Fibroblast of the aortic adventitia (primary cell): Measurements from ENCODE around the gene GLIPR1. TPM values are rescaled to one million over a fixed set of nuclear protein-coding genes. Genes with fewer than 3 reads are reported as not detected.
A peak's percentile ranks its signal among the peaks of the same experiment; 100 is the strongest.

Experiments used
- DNase-seq: peaks from one replicate; pipeline ENCODE4 v3.0.0-alpha.2; 2010; ENCODE audit warnings: low read depth
- H3K4me3 ChIP-seq: 2 replicates; pipeline ENCODE4 v1.5.1; 2011; ENCODE audit warnings: low read depth, mild to moderate bottlenecking, control low read depth, low read length, moderate library complexity
- total RNA-seq: library from RNA; depleted of rRNA; stranded (reverse); fragments of >200 nt; gene quantifications from 2 replicates; pipeline ENCODE4 v1.2.3, GENCODE V29; 2012; ENCODE audit warnings: low replicate concordance
- TF ChIP-seq, protein P1 (sequence below): IDR thresholded peaks from 2 replicates; pipeline ENCODE4 v1.5.1; 2011; ENCODE audit warnings: mild to moderate bottlenecking, low read length, control low read depth, inconsistent platforms; ENCODE audit not compliant: insufficient read depth

Gene GLIPR1
- total RNA-seq, 1 donor = 167 TPM

DNA sequence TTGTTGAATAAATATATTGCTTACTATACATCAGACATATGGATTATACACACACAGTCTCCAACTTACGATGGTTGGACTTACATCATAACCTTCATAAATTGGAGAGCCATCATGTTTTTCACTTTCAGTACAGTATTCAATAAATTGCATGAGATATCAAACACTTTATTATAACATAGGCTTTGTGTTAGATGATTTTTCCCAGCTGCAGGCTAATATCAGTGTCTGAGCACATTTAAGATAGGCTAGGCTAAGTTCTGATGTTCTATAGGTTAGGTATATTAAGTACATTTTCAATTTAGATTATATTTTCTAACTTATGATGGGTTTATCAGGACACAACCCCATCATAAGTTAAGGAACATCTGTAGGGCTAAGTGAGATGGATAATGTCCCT is 48.8 kb downstream of the GLIPR1 start:
- TF ChIP-seq, protein P1, sequence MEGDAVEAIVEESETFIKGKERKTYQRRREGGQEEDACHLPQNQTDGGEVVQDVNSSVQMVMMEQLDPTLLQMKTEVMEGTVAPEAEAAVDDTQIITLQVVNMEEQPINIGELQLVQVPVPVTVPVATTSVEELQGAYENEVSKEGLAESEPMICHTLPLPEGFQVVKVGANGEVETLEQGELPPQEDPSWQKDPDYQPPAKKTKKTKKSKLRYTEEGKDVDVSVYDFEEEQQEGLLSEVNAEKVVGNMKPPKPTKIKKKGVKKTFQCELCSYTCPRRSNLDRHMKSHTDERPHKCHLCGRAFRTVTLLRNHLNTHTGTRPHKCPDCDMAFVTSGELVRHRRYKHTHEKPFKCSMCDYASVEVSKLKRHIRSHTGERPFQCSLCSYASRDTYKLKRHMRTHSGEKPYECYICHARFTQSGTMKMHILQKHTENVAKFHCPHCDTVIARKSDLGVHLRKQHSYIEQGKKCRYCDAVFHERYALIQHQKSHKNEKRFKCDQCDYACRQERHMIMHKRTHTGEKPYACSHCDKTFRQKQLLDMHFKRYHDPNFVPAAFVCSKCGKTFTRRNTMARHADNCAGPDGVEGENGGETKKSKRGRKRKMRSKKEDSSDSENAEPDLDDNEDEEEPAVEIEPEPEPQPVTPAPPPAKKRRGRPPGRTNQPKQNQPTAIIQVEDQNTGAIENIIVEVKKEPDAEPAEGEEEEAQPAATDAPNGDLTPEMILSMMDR = no peak
- H3K4me3 ChIP-seq = no peak overlapping the region
- no peak for DNase-seq

DNA sequence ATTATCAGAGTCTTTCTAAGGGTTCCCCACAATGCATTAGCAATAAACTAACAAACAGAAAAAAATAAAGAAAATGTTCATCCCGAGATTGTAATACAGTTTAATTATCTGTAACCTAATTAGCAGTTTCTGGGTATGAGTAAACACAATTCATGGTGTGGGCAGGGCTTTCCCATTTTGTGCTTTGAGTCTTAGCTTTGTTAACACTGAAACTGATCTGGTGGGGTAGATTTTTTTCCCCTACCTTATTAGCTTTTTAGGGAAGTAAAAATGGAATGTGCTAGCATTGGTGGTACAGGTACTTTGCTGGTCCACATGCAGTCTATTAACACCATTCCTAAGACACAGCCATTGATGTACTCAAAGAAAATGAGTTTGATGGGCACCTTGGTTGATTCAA is 49.3 kb downstream of the GLIPR1 start:
- TF ChIP-seq, protein P1 = no peak
- H3K4me3 ChIP-seq = no peak overlapping the region
- no peak for DNase-seq

DNA sequence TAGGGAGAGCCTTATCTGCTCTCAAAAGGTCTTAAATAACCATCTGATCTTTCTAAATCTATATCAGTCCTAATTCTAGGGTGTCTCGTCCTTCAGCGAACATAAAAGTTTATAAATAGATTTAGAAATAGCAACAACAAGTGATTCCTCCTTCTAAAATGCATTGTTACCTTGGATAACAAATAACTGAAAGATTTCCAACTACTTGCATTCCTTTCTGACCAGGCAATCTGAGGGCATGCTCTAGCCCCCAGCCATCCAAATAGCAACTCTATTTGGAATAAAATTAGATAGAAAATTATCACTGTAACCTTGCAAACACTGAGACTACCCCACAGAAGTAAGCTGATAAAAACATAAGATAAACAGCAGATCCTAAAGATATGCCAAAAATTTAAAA is 52.7 kb downstream of the GLIPR1 start:
- TF ChIP-seq, protein P1 = no peak
- no peak for DNase-seq
- H3K4me3 ChIP-seq = no peak overlapping the region

DNA sequence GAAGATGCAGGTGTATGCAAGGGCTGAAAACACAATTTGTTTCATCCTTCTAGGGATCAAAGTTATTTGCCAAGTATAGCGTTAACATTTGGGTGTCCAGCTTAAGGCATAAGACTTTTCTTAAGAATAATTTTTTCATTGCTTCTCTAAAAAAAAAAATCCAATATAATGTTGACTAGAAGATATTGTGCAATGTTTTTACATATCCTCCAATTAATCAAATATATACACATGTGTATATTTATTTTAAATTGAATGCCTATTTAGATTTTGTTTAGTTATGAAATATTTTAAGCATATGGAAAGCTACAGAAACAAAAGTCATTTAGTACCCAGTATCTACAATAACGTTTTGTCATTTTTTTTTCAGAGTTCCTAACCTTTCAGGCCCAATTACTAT is 59.3 kb downstream of the GLIPR1 start:
- TF ChIP-seq, protein P1 = no peak
- no peak for DNase-seq
- H3K4me3 ChIP-seq = no peak overlapping the region

DNA sequence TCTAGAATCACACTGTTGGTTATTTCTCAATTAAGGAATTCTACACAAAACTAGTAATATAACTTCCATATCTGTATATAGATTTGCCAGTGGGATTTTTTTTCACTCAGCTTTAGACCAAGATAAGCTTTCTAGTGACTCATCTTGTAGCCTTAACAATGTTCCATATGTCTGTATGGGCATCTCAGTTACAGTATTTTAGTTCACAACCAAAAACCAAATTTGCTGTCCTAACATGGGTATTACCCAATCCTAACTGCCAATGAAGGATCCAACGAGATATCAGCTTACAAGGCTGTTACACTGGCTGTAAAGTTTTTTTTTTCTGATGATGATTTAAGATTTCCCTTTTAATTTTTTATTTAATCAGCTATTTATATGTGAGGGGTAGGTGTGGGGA is 62.4 kb downstream of the GLIPR1 start:
- DNase-seq = peak; percentile 65
- TF ChIP-seq, protein P1 = no peak

DNA sequence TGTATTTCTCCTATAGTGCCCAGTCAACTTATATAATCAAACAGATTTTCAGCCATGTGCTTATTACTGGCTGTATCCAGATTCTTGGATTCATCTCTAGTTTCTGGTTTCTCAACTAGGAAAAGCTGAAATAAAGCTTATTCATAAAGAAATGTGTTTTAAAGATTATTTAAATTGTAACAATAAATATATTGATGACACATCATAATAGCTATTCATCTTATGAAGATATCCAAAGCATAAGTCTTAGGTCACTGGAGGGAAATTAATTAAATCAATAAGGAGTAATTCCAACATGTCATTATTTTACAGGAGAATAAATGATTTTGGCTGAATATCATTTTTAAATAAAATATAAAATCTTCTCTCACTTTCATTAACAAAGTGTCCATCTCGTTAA is 63.0 kb downstream of the GLIPR1 start:
- DNase-seq = no peak
- no peak overlapping the region for H3K4me3 ChIP-seq
- TF ChIP-seq, protein P1 = no peak

More for the DNA sequence above, 62.4 kb downstream of the GLIPR1 start:
- no peak overlapping the region for H3K4me3 ChIP-seq

DNA sequence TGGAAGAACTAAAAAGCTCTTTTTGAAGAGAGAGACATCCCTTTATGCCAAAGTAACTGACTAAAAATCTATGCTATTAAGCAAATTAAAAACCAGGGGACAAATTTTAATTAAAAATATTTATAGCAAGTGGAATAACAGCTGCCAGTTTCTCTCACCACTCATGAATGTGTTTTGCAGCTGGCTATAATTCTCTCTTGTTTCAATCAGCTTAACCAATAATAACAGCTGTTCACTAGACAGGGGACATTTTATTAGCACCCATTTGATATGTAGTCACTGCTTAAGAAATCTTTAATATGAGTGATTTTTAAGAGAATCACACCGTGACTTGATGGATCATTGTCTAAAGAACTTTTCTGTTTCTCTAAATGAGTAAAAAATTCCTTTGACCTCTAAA is 65.1 kb downstream of the GLIPR1 start:
- no peak overlapping the region for H3K4me3 ChIP-seq
- DNase-seq = no peak
- TF ChIP-seq, protein P1 = no peak
